Globus pallidus (tissue), 1 donor: ENCODE measurements around the gene RBM24.
"Not testable (repeated sequence)": the region's sequence is repeated elsewhere in the genome, so short reads cannot be mapped to it uniquely, and the experiment has no call there.

Experiments used
- DNase-seq: peaks from one replicate; pipeline ENCODE4 v3.0.0-alpha.2; 2015; ENCODE audit warnings: low spot score

Gene RBM24

DNA sequence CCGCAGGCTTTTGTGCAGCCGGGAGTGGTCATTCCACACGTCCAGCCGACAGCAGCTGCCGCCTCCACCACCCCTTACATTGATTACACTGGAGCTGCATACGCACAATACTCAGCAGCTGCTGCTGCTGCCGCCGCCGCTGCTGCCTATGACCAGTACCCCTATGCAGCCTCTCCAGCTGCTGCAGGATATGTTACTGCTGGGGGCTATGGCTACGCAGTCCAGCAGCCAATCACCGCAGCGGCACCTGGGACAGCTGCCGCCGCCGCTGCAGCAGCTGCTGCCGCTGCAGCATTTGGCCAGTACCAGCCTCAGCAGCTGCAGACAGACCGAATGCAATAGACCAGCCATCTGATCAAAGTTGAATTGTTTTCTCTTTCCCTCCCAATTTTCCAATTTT lies 10.6 kb downstream of the RBM24 start:
- no peak for DNase-seq

DNA sequence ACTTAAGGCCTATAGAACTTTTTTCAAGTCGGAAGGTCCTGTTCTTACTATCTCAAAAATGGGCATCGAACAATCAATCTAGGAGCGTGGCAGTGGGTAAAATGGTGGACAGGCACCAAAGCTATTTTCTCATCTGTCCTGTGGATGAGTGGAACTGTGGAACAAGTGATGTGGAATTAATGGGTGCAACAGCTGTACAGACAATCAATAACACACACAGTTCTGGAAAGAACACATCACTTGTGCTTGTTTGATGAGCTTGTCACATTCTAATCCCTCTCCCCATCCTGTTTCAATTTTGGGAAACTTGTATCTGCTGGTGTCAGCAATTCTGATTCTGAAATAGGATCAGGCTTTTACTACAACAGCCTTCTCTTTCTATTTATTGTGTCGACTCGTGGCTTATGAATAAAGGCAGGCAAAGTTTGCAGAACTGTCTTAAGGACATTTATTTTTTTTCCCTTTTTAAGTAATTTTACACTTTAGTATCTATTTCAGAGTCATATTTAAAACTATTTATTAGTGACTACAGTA lies 11.5 kb downstream of the RBM24 start:
- no peak for DNase-seq

DNA sequence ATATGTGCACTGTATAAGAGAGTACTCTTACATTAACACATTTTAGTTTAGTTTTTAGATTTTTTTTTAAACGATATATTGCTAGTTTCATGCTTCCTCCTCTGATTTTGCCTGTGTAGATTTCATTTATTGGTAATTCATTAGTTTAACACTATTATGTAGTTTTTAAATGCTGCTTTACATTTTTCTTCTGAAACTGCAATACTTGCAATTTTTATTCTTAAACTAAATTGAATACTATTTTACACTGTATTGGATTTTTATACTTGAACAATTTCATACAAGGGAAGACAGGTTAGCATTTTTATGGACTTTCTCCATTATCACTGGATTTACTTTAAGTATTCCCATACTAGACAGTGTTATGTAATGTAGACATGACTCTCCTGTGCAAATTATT lies 12.2 kb downstream of the RBM24 start:
- no peak for DNase-seq

DNA sequence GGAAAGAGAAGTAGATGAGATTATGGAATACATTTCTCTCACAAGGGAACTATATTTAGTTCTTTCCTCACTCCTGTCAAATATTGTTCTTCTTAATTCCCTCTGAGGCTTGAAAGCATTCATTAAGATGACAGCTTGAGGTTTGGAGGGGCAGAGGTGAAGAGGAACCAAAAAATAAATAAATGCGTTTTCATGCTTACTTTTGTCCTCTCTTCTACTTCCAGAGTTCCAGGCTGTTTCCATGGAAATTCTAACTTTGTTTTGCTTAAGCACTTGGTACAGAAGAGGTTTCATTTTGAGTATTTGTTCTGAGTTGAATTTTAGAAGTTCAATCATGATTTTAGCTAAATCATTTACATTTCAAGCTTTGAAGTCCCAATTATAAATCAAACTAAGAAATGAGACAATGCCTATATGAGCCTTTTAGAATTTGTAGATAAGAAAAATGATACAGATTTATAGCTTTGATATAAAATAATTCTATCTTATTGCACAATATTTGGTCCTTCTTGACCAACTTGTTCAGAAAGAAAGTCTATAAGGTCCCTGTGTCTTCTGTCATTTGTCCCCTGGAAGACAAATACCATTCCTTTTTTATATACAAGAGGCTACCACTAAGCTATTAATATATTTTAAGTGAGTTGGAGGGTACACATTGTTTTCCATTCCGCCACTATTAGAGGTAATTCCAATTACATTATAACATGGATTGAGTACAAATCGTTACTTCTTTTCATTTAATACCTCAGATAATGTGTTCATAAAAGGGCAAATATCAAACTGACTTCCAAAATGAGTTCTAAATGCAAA lies 16.3 kb downstream of the RBM24 start:
- no peak for DNase-seq

DNA sequence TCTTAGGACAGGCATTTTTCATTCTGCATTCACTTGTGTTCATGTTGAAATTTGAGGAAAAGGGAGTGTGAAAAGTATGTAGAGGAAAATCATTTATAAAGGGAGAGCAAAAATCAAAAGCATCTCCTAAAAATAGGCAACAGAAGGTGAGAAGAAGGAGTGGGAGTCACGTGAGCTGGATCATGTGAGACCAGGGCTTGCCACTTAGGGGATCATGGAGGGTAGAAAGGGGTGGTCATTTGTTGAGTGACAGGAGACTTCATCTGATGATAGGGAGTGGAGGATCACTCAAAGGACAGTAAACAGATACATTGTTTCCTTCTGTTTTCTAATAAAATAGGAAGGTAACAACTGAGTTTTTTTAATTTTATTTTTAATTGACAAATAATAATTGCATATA lies 17.1 kb downstream of the RBM24 start:
- no peak for DNase-seq

DNA sequence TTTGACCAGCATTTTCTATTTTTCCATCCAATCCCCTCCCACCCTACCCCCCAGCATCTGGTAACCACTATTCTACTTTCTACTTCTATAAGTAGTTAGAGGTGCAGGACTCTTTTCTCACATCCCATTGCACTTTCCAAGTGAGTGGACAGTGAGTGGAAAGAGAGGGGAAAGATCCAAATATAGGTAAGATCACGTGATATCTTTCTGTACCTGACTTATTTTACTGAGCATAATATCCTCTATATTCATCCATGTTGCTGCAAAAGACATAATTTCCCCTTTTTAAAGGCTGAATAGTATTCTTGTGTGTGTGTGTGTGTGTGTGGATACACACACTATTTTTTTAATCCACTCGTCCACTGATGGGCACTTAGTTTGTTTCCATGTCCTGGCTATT lies 18.1 kb downstream of the RBM24 start:
- DNase-seq, result no peak

DNA sequence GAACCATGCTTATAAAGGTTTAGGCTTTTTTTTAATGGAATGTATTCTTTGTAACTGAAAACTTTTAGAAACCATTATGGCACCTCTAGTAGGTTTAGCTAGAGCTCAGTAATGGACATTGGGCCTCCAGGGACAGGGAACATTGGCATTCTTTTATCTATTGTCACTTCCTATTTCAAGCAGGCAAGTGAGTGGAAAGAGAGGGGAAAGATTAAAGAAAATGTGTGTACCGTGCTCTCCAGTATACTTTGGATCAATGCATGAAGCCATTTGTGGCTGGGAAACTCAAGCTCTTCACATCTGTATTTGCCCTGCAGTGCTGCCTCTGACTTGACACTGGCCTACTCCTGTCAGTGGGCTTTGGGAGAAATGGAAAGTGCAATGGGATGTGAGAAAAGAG lies 18.6 kb downstream of the RBM24 start:
- no peak for DNase-seq

DNA sequence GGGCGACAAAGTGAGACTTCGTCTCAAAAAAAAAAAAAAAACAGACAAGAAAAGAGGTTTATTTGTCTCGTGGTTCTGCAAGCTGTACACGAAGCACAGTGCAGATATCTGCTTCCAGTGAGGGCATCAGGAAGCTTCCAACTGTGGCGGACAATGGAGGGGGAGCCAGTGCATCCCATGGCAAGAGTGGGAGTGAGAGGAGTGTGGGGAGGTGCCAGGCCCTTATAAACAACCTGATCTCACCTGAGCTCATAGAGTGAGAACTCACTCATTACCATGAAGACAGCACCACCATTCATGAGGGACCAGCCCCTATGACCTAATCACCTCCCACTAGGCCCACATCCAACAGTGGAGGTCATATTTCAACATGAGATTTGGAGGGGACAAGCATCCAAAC lies 19.5 kb downstream of the RBM24 start:
- DNase-seq, result no peak

DNA sequence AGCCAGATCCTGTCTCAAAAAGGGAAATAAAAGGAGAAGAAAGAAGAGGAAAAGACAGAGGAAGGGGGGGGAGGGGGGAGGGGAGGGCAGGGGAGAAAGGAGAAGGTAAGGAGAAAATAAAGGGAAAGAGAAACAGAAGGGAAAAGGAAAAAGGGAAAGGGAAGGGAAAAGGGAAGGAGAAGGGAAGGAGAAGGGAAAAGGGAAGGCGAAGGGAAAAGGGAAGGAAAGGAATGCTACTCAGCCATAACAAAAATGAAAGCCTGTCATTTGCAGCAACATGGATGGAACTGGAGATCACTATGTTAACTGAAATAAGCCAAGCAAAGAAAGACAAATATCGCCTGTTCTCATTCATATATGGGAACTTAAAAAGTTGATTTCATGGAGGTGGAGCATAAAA lies 22.3 kb downstream of the RBM24 start:
- no peak for DNase-seq

DNA sequence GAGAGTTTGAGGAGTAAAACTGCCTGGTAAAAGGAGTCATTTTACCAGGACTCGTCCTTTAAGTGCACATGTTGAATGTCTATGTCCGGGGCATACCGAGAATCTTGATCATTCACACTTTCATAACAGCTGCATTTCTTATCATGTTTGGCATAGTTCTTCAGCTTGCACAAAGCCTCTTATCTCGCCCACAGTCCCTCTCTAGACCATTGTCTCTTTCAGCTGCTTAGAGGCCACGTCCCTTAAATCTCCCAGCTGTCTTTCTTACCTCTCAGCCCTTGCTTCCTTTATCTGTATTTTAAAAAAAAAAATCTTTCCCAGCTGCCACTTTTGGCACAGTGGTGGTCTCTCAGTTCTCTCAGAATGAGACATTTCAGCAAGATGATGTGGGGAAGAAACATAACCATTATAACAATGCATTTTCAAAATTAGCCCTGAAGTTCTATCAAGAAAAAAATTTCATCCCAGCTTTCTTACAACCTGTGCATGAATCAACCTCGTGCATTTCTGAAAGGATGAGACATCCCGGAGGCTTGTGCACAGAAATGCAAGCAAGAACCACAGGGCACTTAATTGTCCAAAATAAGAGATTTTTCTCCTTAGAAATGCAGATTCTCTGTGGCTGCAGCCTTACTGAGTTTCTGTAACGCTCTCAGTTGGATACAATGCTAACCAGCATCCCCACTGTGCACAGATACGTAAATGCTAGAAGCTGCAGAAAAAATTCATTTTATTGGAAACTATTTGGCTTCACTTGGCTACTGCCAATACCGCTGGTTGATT lies 24.2 kb downstream of the RBM24 start:
- no peak for DNase-seq

DNA sequence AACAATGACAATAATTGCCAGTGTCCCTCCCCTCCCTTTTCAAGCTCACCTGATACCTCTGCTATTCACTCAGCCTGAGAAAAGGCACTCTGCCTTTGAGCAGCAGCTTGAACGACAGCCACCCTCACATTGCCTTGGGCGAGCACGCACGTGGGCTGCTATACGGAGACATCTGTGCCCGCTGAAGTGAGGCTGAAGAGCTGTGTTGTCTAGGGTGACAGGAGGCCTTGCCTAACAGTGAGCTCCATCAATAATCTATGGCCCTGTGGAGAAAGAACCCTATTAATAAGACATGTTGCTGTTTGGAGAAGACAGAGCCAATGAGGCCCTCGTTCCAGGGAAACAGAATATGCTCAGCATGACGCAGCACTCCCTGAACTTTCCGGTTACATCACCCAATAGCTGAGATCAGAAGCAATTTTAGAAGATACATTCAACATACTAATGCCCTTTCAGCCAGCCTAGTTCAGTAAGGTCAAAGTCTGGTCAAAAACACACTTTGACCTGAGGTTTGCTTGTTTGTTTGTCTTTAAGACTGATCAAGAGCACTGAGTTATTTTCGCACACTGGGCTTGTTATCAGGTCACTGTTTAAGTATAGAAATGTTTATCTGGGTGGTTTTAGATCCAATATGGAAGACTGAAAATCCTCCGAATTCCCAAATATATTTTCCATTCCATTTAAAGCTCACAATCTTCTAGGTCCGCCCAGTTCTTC lies 30.6 kb downstream of the RBM24 start:
- no peak for DNase-seq

DNA sequence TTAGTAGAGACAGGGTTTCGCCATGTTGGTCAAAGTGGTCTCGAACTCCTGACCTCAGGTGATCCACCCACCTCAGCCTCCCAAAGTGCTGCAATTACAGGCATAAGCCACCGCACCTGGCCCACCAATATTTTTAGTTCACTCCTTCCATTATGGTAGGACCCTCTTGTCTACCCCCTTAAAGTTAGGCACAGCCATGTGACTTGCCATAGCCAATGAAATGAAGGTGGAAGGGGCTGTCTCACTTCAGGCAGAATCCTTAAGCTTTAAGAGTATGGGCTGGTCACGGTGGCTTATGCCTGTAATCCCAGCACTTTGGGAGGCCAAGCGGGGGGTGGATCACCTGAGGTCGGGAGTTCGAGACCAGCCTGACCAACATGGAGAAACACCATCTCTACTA lies 32.1 kb downstream of the RBM24 start:
- DNase-seq, result not testable (repeated sequence)

DNA sequence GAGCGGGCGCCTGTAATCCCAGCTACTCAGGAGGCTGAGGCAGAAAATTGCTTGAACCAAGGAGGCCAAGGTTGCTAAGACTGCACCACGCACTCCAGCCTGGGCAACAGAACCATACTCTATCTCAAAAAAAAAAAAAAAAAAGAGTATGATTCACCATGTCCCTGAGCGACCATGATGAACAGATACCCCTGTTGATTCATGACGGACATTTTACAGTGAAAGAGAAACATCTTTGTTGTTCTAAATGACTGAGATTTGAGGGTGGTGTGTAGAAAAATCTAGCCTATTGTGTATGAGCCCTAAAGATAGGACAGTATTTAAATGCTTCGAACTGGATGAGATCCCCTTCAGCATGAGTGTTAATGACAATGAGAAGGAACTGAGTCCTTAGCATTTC lies 32.8 kb downstream of the RBM24 start:
- DNase-seq, result no peak

DNA sequence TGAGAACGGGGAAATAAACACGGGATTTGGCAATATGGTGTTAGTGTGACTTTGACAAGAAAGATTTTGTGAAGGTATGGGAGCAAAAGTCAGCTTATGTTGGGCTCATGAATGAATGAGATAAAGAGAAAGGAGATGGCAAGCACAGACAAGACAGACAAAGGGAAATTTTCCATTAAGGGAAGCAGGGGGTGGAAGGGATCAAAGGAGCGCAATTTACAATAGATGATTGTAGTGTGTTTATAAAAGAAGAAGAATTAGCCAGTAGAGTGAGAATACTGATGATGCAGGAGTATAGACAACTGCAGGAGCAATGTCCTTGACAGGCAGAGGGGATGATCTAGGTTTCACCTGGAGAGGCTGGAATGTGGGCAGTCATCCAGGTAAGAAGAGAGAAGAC lies 34.1 kb downstream of the RBM24 start:
- DNase-seq, result no peak

DNA sequence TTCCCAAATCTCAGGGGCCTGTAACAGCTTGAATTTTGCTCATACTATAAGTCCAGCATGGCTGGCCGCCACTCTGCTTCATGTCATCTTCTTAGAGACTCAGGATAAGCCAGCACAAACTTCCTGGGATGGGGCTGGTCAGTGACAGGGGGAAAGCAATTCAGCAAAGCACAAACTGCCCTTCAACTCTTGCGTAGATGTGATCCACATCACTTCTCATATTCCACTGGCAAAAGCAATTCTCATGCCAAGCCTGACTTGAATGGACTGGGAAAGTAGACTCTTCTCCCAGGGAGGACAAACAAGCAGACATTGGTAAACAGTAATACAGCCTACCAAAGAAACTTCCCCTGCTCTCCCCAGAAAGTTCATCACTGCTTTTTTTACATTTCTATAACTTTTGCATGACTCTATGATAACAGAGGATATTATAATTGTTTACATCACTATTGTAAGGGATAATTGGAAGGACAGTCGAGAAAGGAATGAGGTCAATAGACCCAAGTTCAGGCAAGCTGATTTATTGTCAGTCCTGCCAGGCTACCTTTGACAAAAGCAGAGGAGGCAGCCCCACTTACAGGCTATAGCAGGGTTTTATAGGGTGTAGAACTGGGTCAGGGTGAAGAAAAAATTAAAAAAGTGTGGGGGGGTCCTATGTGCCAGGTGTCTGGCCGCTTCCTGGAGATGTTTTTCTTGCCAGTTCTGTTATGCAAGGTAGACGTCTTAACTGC lies 37.4 kb downstream of the RBM24 start:
- DNase-seq, result no peak

DNA sequence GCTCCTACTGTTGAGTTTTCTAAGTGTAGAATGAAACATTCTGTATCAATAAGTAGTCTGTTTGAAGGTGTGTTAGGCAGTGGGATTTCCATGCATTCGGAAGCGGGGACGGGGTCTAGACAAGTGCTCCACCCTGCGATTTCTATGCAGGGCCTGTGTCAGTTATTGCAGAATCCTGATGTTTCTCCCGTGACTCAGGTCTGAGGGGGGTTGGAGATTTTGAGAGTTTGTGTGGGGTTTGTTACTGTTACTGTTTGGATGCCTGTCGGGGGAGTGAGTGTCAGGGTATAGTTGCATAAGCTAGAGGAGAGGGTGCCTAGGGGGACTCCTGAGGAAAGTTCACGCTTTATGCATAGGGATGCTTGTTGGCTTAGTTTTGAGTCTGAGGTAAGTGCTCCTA lies 39.1 kb downstream of the RBM24 start:
- not testable (repeated sequence) for DNase-seq

DNA sequence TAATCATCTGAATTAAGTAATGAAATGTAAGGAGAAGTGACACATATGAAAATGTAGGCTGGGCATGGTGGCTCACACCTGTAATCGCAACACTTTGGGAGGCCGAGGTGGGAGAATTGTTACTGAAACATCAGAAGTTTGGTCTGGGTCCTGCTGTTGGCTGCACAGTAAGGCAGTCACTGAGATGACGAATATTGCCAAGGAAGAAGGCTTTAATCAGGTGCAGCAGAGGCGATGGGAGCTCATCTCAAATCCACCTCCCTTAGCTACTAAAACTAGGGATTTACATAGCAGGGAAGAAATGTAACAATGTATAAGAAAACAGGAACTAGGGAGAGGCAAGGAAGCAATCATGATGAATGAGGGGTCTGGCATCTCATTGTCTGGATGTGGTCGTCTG lies 50.1 kb downstream of the RBM24 start:
- no peak for DNase-seq

DNA sequence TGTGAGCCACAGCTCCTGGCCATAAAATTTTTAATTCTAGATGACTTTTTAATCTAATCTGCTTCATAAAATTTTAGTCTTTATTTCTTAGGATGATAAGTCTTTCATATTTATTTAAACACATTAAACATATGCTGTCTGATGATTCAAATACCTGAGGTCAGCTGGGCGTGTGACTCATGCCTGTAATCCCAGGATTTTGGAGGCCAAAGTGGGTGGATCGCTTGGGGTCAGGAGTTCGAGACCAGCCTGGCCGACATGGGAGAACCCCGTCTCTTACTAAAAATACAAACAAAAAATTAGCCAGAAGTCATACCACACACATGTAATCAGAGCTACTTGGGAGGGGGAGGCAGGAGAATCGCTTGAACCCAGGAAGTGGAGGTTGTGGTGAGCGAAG lies 53.1 kb downstream of the RBM24 start:
- DNase-seq, result no peak

DNA sequence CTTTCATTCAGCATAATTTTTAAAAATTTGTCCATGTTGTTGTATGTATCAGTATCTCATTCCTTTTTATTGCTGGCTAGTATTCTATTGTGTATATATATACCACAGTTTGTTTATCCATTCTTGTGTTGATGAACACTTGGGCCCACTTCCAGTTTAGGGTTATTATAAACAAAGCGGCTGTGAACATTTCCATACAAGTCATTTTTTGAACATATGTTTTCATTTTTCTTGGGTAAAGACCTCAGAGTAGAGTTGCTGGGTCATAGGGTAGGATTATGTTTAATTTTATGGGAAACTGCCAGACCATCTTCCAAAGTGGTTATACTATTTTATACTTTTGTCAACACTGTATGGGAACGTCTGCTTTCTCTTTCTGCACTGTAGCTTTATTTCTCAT lies 55.3 kb downstream of the RBM24 start:
- no peak for DNase-seq

DNA sequence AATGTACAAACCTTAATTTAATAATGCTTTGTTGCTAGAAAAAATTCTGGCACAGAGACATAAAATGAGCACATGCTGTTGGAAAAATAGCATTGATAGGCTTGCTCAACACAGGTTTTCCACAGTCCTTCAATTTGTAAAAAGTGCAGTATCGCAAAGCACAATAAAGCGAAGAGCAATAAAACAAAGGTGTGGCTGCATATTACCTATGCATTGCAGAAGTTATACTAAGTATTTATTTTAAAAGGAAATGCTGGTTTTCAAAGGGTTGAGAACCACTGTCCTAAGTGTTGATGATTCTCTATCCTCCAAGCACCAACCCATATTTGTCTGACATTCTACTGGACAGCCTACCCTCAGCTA lies 58.1 kb downstream of the RBM24 start:
- DNase-seq, result no peak

DNA sequence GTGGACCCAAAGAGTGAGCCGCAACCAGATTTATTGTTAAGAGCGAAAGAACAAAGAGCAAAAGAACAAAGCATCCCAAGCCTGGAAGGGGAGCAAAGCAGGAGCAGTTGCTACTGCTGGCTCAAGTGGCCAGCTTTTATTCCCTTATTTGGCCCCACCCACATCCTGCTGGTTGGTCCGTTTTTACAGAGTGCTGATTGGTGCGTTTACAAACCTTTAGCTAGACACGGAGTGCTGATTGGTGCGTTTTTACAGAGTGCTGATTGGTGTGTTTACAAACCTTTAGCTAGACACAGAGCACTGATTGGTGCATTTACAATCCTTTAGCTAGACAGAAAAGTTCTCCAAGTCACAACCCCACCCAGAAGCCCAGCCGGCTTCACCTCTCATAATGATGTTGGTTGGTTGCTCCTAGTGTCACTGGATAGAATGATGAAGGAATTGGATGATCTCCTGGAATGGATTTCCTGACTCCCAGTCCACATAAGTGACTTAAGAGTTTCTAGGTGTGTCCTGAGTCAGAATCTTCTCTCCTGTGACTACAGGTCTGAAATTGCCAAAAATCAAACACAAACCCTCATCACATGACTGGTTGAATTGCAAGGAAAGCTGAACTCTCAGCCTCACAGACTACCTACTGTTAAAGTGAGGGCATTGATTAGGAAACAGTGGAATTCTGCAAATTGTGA lies 60.1 kb downstream of the RBM24 start:
- no peak for DNase-seq

DNA sequence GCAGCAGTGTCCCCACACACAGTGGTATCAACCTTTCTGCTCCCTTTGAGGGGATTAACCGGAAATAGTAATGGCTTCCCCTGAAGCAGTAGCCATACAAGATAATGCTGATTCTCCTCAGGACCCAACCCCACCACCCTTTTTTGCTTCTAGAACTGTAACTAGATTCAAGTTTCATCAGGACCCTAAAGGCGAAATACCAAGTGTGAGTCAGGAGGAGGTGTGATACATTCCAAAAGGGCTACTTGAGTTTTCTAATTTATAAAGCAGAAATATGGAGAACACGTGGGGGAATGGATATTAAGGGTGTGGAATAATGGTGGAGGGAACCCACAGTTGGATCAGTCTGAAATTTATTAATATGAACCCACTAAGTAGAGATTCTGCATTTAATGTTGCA lies 60.7 kb downstream of the RBM24 start:
- DNase-seq, result no peak
